ENCODE results near the gene PARD3B. TPM values are rescaled to one million over a fixed set of nuclear protein-coding genes. Genes with fewer than 3 reads are reported as not detected.

Gene PARD3B
- polyA plus RNA-seq, 3 donors: not detected

DNA sequence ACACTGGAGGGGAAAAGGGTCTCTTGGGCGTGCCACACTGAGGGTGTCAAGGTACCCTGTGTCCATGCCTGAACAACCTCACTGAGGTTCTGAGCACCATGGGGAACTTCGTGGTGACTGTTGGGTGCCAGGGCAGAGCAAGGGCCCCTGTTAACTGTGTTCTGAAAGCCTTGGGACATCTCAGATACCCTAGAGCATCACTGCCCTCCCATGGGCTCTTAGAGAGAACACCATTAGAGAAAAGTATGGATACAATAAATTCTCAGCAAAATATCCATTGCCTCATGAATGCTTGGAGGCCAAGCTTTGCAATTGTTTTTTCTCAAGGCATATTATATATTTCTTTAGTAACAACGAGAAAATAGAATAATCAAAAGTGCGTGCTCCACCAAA lies 648.6 kb downstream of the PARD3B start:
- Histone ChIP-seq H2AFZ (ENCODE audit: insufficient read depth, low read depth, low read length, poor library complexity, severe bottlenecking) (no peak overlapping the region), H4K20me1 (ENCODE audit: insufficient read depth, low read length) (no peaks in the 10 kb centered on the region), H3K9ac (ENCODE audit: insufficient read depth, low read length, poor library complexity, severe bottlenecking) (no peak overlapping the region), H3K4me2 (replicated peaks; ENCODE audit: extremely low read depth, low read length, poor library complexity, severe bottlenecking) (no peak overlapping the region), H3K36me3 (replicated peaks in 1 of 2; ENCODE audit: control insufficient read depth in 1 of 2, insufficient read depth in 2 of 2, low read length in 2 of 2) (no peaks in the 10 kb centered on the region), H3K79me2 (ENCODE audit: insufficient read depth, low read length) (no peaks in the 10 kb centered on the region), H3K27ac (ENCODE audit: low read depth in 1 of 2, low read length in 2 of 2) (no peak overlapping the region), H3K4me3 (replicated peaks in 1 of 3; ENCODE audit: low read depth in 2 of 3, low read length in 3 of 3) (no peak overlapping the region), H3K27me3 (ENCODE audit: control insufficient read depth in 2 of 2, insufficient read depth in 2 of 2, low read length in 2 of 2) (no peaks in the 10 kb centered on the region), H3K4me1 (ENCODE audit: control insufficient read depth in 1 of 2, insufficient read depth in 2 of 2, low read length in 2 of 2) (no peaks in the 10 kb centered on the region), H3K9me3 (replicated peaks in 1 of 2; ENCODE audit: control insufficient read depth in 1 of 2, insufficient read depth in 1 of 2, low read length in 2 of 2) (no peaks in the 10 kb centered on the region)
- Mint-ChIP-seq H3K27ac (no peak overlapping the region), H3K4me3 (no peak overlapping the region), H3K36me3 (no peaks in the 10 kb centered on the region), H3K27me3 (ENCODE audit: low read depth in 3 of 3) (no peaks in the 10 kb centered on the region), H3K9me3 (no peaks in the 10 kb centered on the region), H3K4me1 (no peaks in the 10 kb centered on the region)
- DNase-seq: no peak
- TF ChIP-seq, protein P1, sequence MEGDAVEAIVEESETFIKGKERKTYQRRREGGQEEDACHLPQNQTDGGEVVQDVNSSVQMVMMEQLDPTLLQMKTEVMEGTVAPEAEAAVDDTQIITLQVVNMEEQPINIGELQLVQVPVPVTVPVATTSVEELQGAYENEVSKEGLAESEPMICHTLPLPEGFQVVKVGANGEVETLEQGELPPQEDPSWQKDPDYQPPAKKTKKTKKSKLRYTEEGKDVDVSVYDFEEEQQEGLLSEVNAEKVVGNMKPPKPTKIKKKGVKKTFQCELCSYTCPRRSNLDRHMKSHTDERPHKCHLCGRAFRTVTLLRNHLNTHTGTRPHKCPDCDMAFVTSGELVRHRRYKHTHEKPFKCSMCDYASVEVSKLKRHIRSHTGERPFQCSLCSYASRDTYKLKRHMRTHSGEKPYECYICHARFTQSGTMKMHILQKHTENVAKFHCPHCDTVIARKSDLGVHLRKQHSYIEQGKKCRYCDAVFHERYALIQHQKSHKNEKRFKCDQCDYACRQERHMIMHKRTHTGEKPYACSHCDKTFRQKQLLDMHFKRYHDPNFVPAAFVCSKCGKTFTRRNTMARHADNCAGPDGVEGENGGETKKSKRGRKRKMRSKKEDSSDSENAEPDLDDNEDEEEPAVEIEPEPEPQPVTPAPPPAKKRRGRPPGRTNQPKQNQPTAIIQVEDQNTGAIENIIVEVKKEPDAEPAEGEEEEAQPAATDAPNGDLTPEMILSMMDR (IDR thresholded peaks at IDR 0.05): no peak
- WGBS (ENCODE audit: insufficient coverage): 56% methylated on average over 2 of the region's 4 CpGs
- intact Hi-C loops (cut with micrococcal nuclease): no loop called here

DNA sequence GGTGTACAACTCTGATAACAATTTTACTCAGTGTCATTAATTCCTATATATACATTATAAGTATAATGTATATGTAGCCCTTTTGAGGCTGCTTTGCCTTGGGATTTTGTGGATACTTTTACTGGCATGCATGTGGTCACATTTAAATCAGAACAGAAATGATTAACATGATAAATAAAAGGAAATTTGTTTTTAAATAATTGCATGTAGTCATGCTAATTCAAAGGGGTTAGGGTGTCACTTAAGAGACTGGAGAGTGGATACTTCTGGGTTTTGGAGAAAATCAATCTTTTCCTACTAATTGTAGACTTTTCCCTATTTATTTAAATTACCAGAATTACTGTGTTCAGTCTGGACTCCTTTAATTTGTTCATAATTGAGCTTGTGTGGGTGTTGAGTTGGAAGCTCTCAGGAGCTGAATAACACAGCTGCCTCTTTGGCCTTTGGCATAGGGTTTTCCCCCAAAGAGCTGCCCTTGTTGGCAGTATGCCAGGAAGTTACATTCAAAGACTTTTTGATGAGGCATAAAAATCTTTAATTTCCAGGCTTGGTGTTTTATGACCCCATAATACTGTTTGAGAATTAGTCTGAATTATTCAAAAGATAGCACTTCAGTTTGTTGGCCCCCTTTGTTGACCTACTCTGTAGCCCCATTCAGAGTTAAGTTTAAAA lies 652.3 kb downstream of the PARD3B start:
- no peaks in the 10 kb centered on the region for H4K20me1 ChIP-seq (ENCODE audit: insufficient read depth, low read length)
- DNase-seq: no peak
- Mint-ChIP-seq H3K36me3 (no peaks in the 10 kb centered on the region), H3K4me1 (no peaks in the 10 kb centered on the region), H3K9me3 (no peaks in the 10 kb centered on the region), H3K4me3 (no peak overlapping the region), H3K27ac (no peak overlapping the region), H3K27me3 (ENCODE audit: low read depth in 3 of 3) (no peaks in the 10 kb centered on the region)
- H3K27ac ChIP-seq (ENCODE audit: low read depth in 1 of 2, low read length in 2 of 2): no peak overlapping the region
- TF ChIP-seq, protein P1 (IDR thresholded peaks at IDR 0.05): no peak
- no peak overlapping the region for H2AFZ ChIP-seq (ENCODE audit: insufficient read depth, low read depth, low read length, poor library complexity, severe bottlenecking)
- no peaks in the 10 kb centered on the region for H3K27me3 ChIP-seq (ENCODE audit: control insufficient read depth in 2 of 2, insufficient read depth in 2 of 2, low read length in 2 of 2)
- no peaks in the 10 kb centered on the region for H3K36me3 ChIP-seq (replicated peaks in 1 of 2; ENCODE audit: control insufficient read depth in 1 of 2, insufficient read depth in 2 of 2, low read length in 2 of 2)
- no peak overlapping the region for H3K4me3 ChIP-seq (replicated peaks in 1 of 3; ENCODE audit: low read depth in 2 of 3, low read length in 3 of 3)
- no peak overlapping the region for H3K9ac ChIP-seq (ENCODE audit: insufficient read depth, low read length, poor library complexity, severe bottlenecking)
- no peaks in the 10 kb centered on the region for H3K79me2 ChIP-seq (ENCODE audit: insufficient read depth, low read length)
- no peaks in the 10 kb centered on the region for H3K4me1 ChIP-seq (ENCODE audit: control insufficient read depth in 1 of 2, insufficient read depth in 2 of 2, low read length in 2 of 2)
- no peaks in the 10 kb centered on the region for H3K9me3 ChIP-seq (replicated peaks in 1 of 2; ENCODE audit: control insufficient read depth in 1 of 2, insufficient read depth in 1 of 2, low read length in 2 of 2)
- H3K4me2 ChIP-seq (replicated peaks; ENCODE audit: extremely low read depth, low read length, poor library complexity, severe bottlenecking): no peak overlapping the region
- intact Hi-C loops (cut with micrococcal nuclease): no loop called here

All from CD14-positive monocyte (primary cell).